Skeletal muscle satellite cell (primary cell): ENCODE results near the gene ZMYND11.

Experiments used
- H3K27me3 ChIP-seq: 2 replicates; pipeline ENCODE4 v1.7.0; 2013; ENCODE audit warnings: low read length; ENCODE audit not compliant: control insufficient read depth, insufficient read depth
- H3K36me3 ChIP-seq: 2 replicates; pipeline ENCODE4 v1.7.0; 2013; ENCODE audit warnings: mild to moderate bottlenecking, control low read depth, low read length; ENCODE audit not compliant: insufficient read depth
- H3K4me1 ChIP-seq: 2 replicates; pipeline ENCODE4 v1.7.0; 2013; ENCODE audit warnings: low read length; ENCODE audit not compliant: control insufficient read depth, insufficient read depth
- H3K4me2 ChIP-seq: 2 replicates; pipeline ENCODE4 v1.7.0; 2013; ENCODE audit warnings: mild to moderate bottlenecking, low read length
- H3K4me3 ChIP-seq: 2 replicates; pipeline ENCODE4 v1.7.0; 2013; ENCODE audit warnings: low read length
- H3K9ac ChIP-seq: 2 replicates; pipeline ENCODE4 v1.7.0; 2013; ENCODE audit warnings: mild to moderate bottlenecking, low read depth, low read length, moderate library complexity
- H3K9me3 ChIP-seq: replicated peaks from 2 replicates; pipeline ENCODE4 v1.7.0; 2013; ENCODE audit warnings: mild to moderate bottlenecking, control low read depth, low read length

The ZMYND11 gene

GRCh38 chr10:200405-200804, 65.2 kb downstream of the ZMYND11 start:
- H3K9ac ChIP-seq, result no peak overlapping the region
- no peaks in the 10 kb centered on the region for H3K36me3 ChIP-seq
- H3K4me3 ChIP-seq, result no peak overlapping the region
- H3K4me1 ChIP-seq, result peaks cover 9% of the 10 kb centered on the region
- no peaks in the 10 kb centered on the region for H3K9me3 ChIP-seq
- H3K4me2 ChIP-seq, result no peak overlapping the region
- H3K27me3 ChIP-seq, result no peaks in the 10 kb centered on the region

GRCh38 chr10:201328-201771, 66.1 kb downstream of the ZMYND11 start:
- H3K4me1 ChIP-seq, result peaks cover 9% of the 10 kb centered on the region
- H3K4me2 ChIP-seq, result no peak overlapping the region
- H3K36me3 ChIP-seq, result no peaks in the 10 kb centered on the region
- no peak overlapping the region for H3K4me3 ChIP-seq
- H3K9ac ChIP-seq, result no peak overlapping the region
- no peaks in the 10 kb centered on the region for H3K9me3 ChIP-seq
- H3K27me3 ChIP-seq, result no peaks in the 10 kb centered on the region

GRCh38 chr10:208616-209015, 73.4 kb downstream of the ZMYND11 start:
- H3K9ac ChIP-seq, result no peak overlapping the region
- no peaks in the 10 kb centered on the region for H3K27me3 ChIP-seq
- H3K4me1 ChIP-seq, result no peaks in the 10 kb centered on the region
- H3K4me2 ChIP-seq, result no peak overlapping the region
- H3K36me3 ChIP-seq, result peaks cover 15% of the 10 kb centered on the region
- no peaks in the 10 kb centered on the region for H3K9me3 ChIP-seq
- no peak overlapping the region for H3K4me3 ChIP-seq

GRCh38 chr10:209357-209756, 74.1 kb downstream of the ZMYND11 start:
- no peak overlapping the region for H3K4me2 ChIP-seq

GRCh38 chr10:210297-210696, 75.0 kb downstream of the ZMYND11 start:
- no peak overlapping the region for H3K4me3 ChIP-seq
- H3K36me3 ChIP-seq, result peaks cover 15% of the 10 kb centered on the region

More at GRCh38 chr10:209357-209756, 74.1 kb downstream of the ZMYND11 start:
- no peaks in the 10 kb centered on the region for H3K4me1 ChIP-seq
- H3K27me3 ChIP-seq, result no peaks in the 10 kb centered on the region
- H3K9ac ChIP-seq, result no peak overlapping the region
- H3K9me3 ChIP-seq, result no peaks in the 10 kb centered on the region
- H3K36me3 ChIP-seq, result peaks cover 15% of the 10 kb centered on the region
- H3K4me3 ChIP-seq, result no peak overlapping the region

GRCh38 chr10:215444-215843, 80.2 kb downstream of the ZMYND11 start:
- Histone ChIP-seq H3K9ac (no peak overlapping the region), H3K4me2 (no peak overlapping the region), H3K36me3 (peaks cover 10% of the 10 kb centered on the region), H3K4me1 (peaks cover 3% of the 10 kb centered on the region), H3K4me3 (no peak overlapping the region), H3K9me3 (no peaks in the 10 kb centered on the region), H3K27me3 (no peaks in the 10 kb centered on the region)

More at GRCh38 chr10:210297-210696, 75.0 kb downstream of the ZMYND11 start:
- H3K9me3 ChIP-seq, result no peaks in the 10 kb centered on the region
- H3K4me1 ChIP-seq, result no peaks in the 10 kb centered on the region
- no peak overlapping the region for H3K9ac ChIP-seq
- no peak overlapping the region for H3K4me2 ChIP-seq
- no peaks in the 10 kb centered on the region for H3K27me3 ChIP-seq

- Histone ChIP-seq H3K9me3 (no peaks in the 10 kb centered on the region), H3K9ac (no peak overlapping the region), H3K4me1 (peaks cover 3% of the 10 kb centered on the region), H3K36me3 (no peaks in the 10 kb centered on the region), H3K4me2 (no peak overlapping the region), H3K27me3 (no peaks in the 10 kb centered on the region), H3K4me3 (no peak overlapping the region)
Measured at GRCh38 chr10:218798-219197, 83.5 kb downstream of the ZMYND11 start.

GRCh38 chr10:219731-220472, 84.6 kb downstream of the ZMYND11 start:
- Histone ChIP-seq H3K4me2 (no peak overlapping the region), H3K27me3 (no peaks in the 10 kb centered on the region), H3K36me3 (no peaks in the 10 kb centered on the region), H3K4me1 (peaks cover 3% of the 10 kb centered on the region), H3K4me3 (no peak overlapping the region), H3K9me3 (no peaks in the 10 kb centered on the region), H3K9ac (no peak overlapping the region)

- Histone ChIP-seq H3K4me2 (no peak overlapping the region), H3K9ac (no peak overlapping the region), H3K27me3 (no peaks in the 10 kb centered on the region), H3K9me3 (no peaks in the 10 kb centered on the region), H3K4me3 (no peak overlapping the region), H3K36me3 (no peaks in the 10 kb centered on the region), H3K4me1 (peaks cover 3% of the 10 kb centered on the region)
Measured at GRCh38 chr10:224571-224970, 89.3 kb downstream of the ZMYND11 start.

GRCh38 chr10:226018-226417, 90.8 kb downstream of the ZMYND11 start:
- H3K27me3 ChIP-seq, result no peaks in the 10 kb centered on the region
- no peak overlapping the region for H3K4me2 ChIP-seq
- peaks cover 3% of the 10 kb centered on the region for H3K4me1 ChIP-seq
- H3K36me3 ChIP-seq, result no peaks in the 10 kb centered on the region
- no peaks in the 10 kb centered on the region for H3K9me3 ChIP-seq
- no peak overlapping the region for H3K9ac ChIP-seq
- no peak overlapping the region for H3K4me3 ChIP-seq

GRCh38 chr10:227014-227413, 91.8 kb downstream of the ZMYND11 start:
- no peak overlapping the region for H3K4me3 ChIP-seq
- no peak overlapping the region for H3K4me2 ChIP-seq
- no peaks in the 10 kb centered on the region for H3K9me3 ChIP-seq
- H3K9ac ChIP-seq, result no peak overlapping the region
- H3K4me1 ChIP-seq, result peaks cover 3% of the 10 kb centered on the region
- H3K36me3 ChIP-seq, result no peaks in the 10 kb centered on the region
- no peaks in the 10 kb centered on the region for H3K27me3 ChIP-seq

GRCh38 chr10:228366-228765, 93.1 kb downstream of the ZMYND11 start:
- no peak overlapping the region for H3K4me3 ChIP-seq
- H3K9ac ChIP-seq, result no peak overlapping the region

More at GRCh38 chr10:228366-228765, 93.1 kb downstream of the ZMYND11 start:
- Histone ChIP-seq H3K4me2 (no peak overlapping the region), H3K36me3 (peaks cover 2% of the 10 kb centered on the region), H3K4me1 (peaks cover 3% of the 10 kb centered on the region), H3K9me3 (no peaks in the 10 kb centered on the region), H3K27me3 (no peaks in the 10 kb centered on the region)
